Type B pancreatic cell (in vitro differentiated cells): Measurements from ENCODE around the gene CLASP1. TPM values are rescaled to one million over a fixed set of nuclear protein-coding genes. Genes with fewer than 3 reads are reported as not detected.

Experiments
- DNase-seq: peaks from one replicate; pipeline ENCODE4 v3.0.0; 2021; ENCODE audit warnings: mixed read lengths; ENCODE audit not compliant: unreplicated experiment; ENCODE audit errors: extremely low spot score
- H3K27ac Mint-ChIP-seq: 2 replicates; pipeline ENCODE4 v1.8.0; 2021; ENCODE audit warnings: mild to moderate bottlenecking, mixed read lengths
- H3K27me3 Mint-ChIP-seq: 2 replicates; pipeline ENCODE4 v1.8.0; 2021; ENCODE audit warnings: mixed read lengths
- H3K36me3 Mint-ChIP-seq: 2 replicates; pipeline ENCODE4 v1.8.0; 2021; ENCODE audit warnings: mixed read lengths
- H3K4me1 Mint-ChIP-seq: one replicate; pipeline ENCODE4 v1.8.0; 2021; ENCODE audit warnings: mixed read lengths; ENCODE audit not compliant: unreplicated experiment
- H3K4me3 Mint-ChIP-seq: 2 replicates; pipeline ENCODE4 v1.8.0; 2021; ENCODE audit warnings: mild to moderate bottlenecking, mixed read lengths
- H3K9me3 Mint-ChIP-seq: 2 replicates; pipeline ENCODE4 v1.8.0; 2021; ENCODE audit warnings: mixed read lengths
- total RNA-seq: library from RNA; stranded (reverse); gene quantifications from 2 replicates; pipeline ENCODE4 v1.2.1, GENCODE V29; 2021; ENCODE audit warnings: low replicate concordance
- TF ChIP-seq, protein P1 (sequence below): fragments of 200-600 bp; sonication (generic); conservative IDR thresholded peaks from 2 replicates; pipeline ENCODE4 v1.5.0; 2021; ENCODE audit warnings: antibody characterized with exemption, mild to moderate bottlenecking

The CLASP1 gene
- total RNA-seq, 1 donor from 2014 or later: 74.6 TPM

GRCh38 chr2:121468936-121469335 lies 180.3 kb downstream of the CLASP1 start:
- no peak for DNase-seq
- Mint-ChIP-seq H3K9me3 (no peaks in the 10 kb centered on the region), H3K36me3 (peaks cover 41% of the 10 kb centered on the region), H3K27ac (no peak overlapping the region), H3K4me1 (peaks cover 17% of the 10 kb centered on the region), H3K27me3 (no peaks in the 10 kb centered on the region), H3K4me3 (no peak overlapping the region)
- TF ChIP-seq, protein P1, sequence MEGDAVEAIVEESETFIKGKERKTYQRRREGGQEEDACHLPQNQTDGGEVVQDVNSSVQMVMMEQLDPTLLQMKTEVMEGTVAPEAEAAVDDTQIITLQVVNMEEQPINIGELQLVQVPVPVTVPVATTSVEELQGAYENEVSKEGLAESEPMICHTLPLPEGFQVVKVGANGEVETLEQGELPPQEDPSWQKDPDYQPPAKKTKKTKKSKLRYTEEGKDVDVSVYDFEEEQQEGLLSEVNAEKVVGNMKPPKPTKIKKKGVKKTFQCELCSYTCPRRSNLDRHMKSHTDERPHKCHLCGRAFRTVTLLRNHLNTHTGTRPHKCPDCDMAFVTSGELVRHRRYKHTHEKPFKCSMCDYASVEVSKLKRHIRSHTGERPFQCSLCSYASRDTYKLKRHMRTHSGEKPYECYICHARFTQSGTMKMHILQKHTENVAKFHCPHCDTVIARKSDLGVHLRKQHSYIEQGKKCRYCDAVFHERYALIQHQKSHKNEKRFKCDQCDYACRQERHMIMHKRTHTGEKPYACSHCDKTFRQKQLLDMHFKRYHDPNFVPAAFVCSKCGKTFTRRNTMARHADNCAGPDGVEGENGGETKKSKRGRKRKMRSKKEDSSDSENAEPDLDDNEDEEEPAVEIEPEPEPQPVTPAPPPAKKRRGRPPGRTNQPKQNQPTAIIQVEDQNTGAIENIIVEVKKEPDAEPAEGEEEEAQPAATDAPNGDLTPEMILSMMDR: no peak

DNA sequence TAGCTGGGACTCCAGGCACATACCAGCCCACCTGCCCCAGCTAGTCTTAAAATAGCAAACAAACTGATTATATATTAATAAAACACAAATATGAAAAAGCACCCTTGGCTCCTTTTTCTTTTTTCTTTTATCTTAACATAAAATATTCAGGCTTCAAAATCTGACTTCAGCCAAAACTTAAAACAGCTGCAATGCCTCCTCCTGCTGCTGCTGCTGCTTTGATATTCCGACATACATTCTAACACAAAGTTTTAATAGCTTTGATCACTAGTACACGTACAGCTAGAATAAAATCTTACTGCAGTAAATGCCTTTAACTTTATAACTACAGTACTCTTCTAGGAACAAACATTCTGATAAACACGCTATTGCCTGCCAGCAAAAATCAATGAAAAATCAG lies 190.0 kb downstream of the CLASP1 start:
- no peak for DNase-seq
- Mint-ChIP-seq H3K4me3 (no peak overlapping the region), H3K36me3 (peaks cover 23% of the 10 kb centered on the region), H3K4me1 (no peaks in the 10 kb centered on the region), H3K27me3 (no peaks in the 10 kb centered on the region), H3K9me3 (no peaks in the 10 kb centered on the region), H3K27ac (no peak overlapping the region)
- TF ChIP-seq, protein P1: no peak

GRCh38 chr2:121456325-121456724 lies 192.9 kb downstream of the CLASP1 start:
- H3K36me3 Mint-ChIP-seq: peaks cover 20% of the 10 kb centered on the region
- no peak overlapping the region for H3K4me3 Mint-ChIP-seq
- no peak overlapping the region for H3K27ac Mint-ChIP-seq

DNA sequence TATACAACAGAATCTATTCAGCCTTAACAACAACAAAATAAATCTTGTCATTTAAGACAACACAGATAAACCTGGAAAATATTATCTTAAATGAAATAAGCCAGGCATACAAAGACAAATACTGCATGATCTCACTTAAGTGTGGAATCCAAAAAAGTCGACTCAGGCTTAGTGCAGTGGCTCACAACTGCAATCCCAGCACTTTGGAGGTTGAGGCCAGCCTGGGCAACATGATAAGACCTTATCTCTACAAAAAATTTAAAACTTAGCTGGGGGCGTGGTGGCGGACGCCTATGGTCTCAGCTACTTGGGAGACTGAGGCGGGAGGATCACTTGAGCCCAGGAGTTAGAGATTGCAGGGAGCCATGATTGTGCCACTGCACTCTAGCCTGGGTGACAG lies 193.8 kb downstream of the CLASP1 start:
- DNase-seq: no peak
- H3K27me3 Mint-ChIP-seq: no peaks in the 10 kb centered on the region
- no peaks in the 10 kb centered on the region for H3K4me1 Mint-ChIP-seq
- no peaks in the 10 kb centered on the region for H3K9me3 Mint-ChIP-seq
- TF ChIP-seq, protein P1: no peak
- H3K27ac Mint-ChIP-seq: no peak overlapping the region
- H3K36me3 Mint-ChIP-seq: peaks cover 22% of the 10 kb centered on the region
- H3K4me3 Mint-ChIP-seq: no peak overlapping the region

More at GRCh38 chr2:121456325-121456724, 192.9 kb downstream of the CLASP1 start:
- no peaks in the 10 kb centered on the region for H3K9me3 Mint-ChIP-seq
- TF ChIP-seq, protein P1: no peak
- DNase-seq: no peak
- H3K4me1 Mint-ChIP-seq: no peaks in the 10 kb centered on the region
- H3K27me3 Mint-ChIP-seq: no peaks in the 10 kb centered on the region

DNA sequence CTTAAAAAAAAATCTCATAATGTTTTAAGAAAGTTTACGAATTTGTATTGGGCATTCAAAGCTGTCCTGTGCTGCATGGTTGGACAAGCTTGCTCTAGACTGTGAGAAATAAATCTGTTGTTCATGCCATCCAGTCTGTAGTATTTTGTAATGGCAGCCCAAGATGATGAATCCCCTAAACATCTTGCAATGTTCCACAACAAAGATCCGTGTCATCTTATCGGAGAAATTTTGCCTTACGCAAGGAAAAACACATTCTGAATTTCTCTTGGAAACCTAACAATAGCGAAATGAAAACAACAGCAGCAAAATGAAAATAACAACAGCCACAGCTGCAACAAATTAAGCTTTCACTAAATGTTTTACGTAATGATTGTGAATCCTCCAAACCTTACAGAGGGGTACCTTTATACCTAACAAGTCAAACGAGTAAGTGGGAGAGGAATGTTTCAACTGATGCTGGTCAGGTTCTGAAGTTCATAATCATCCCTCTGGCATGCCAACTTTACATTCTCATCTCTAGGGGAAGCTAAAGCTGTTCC lies 194.6 kb downstream of the CLASP1 start:
- TF ChIP-seq, protein P1: no peak
- Mint-ChIP-seq H3K9me3 (no peaks in the 10 kb centered on the region), H3K4me1 (no peaks in the 10 kb centered on the region), H3K36me3 (peaks cover 23% of the 10 kb centered on the region), H3K27me3 (no peaks in the 10 kb centered on the region), H3K4me3 (no peak overlapping the region), H3K27ac (no peak overlapping the region)
- DNase-seq: no peak

DNA sequence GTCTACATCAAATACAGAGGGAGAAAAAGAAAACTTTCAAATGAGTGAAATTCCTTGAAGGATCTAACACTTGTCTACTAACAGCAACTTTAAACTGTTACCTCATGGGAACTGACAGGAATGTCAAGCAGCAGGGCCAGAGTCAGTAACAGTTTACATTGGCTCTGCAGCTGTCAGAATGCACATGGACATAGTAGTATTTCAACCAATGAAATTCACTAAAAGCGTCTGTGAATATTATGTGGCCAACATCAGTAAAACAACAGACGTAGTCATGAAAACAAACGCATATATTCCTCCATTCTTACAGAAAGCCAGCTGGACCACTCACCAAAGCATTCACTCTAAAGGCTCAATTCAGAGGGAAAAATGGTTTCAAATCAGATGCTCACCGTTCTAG lies 197.9 kb downstream of the CLASP1 start:
- H3K4me3 Mint-ChIP-seq: no peak overlapping the region
- H3K36me3 Mint-ChIP-seq: peaks cover 40% of the 10 kb centered on the region
- no peak for DNase-seq
- no peak overlapping the region for H3K27ac Mint-ChIP-seq
- no peaks in the 10 kb centered on the region for H3K27me3 Mint-ChIP-seq
- TF ChIP-seq, protein P1: no peak
- H3K4me1 Mint-ChIP-seq: no peaks in the 10 kb centered on the region
- no peaks in the 10 kb centered on the region for H3K9me3 Mint-ChIP-seq
